ENCODE measurements around the gene DHTKD1.
"Not testable (repeated sequence)": the region's sequence is repeated elsewhere in the genome, so short reads cannot be mapped to it uniquely, and the experiment has no call there.

DHTKD1 gene

GRCh38 chr10:12063483-12063818 lies 5.3 kb upstream of the DHTKD1 start:
- Histone ChIP-seq H3K27ac (ENCODE audit: extremely low read depth, low read depth, low read length) (no peak overlapping the region), H3K36me3 (ENCODE audit: control insufficient read depth in 2 of 2, insufficient read depth in 1 of 2, low read length in 2 of 2) (no peaks in the 10 kb centered on the region), H3K4me3 (ENCODE audit: low read depth, low read length) (no peak overlapping the region), H3K4me1 (ENCODE audit: control insufficient read depth, insufficient read depth, low read length) (no peaks in the 10 kb centered on the region), H3K9me3 (ENCODE audit: control insufficient read depth, insufficient read depth, low read depth, low read length) (no peaks in the 10 kb centered on the region)
- ChIA-PET POLR2A (interaction anchor here (1.0 kb wide), 1 partner anchor 20 kb away, joined by 3 read pairs; the partner anchor contains the start of gene UPF2), CTCF (no interaction called here)
- TF ChIP-seq PATZ1 (tag by site-specific recombination; IDR thresholded peaks at IDR 0.05) = no peak
- TF ChIP-seq EGR2 (tag by site-specific recombination; IDR thresholded peaks at IDR 0.05; ENCODE audit: low read depth) = 0 out of 2 replicates have a peak, but pooled peaks have one; percentile 25

GRCh38 chr10:12067336-12067735 lies 1.4 kb upstream of the DHTKD1 start:
- CTCF ChIA-PET = interaction anchor here (0.7 kb wide), 1 partner anchor 37 kb away, joined by 3 read pairs; no protein-coding TSS in a partner anchor
- no peak overlapping the region for H3K27ac ChIP-seq (ENCODE audit: extremely low read depth, low read depth, low read length)
- POLR2A ChIA-PET = interaction anchor here (5.2 kb wide), 1 partner anchor 25 kb away, joined by 40 read pairs; the partner anchor contains the start of gene UPF2

GRCh38 chr10:12071441-12071840 lies 2.7 kb downstream of the DHTKD1 start:
- POLR2A ChIA-PET = interaction anchor here (1.0 to 1.4 kb wide), 2 partner anchors 22 to 29 kb away, joined by 3 to 5 read pairs; partner anchors contain the start of gene UPF2
- H3K4me1 ChIP-seq (ENCODE audit: control insufficient read depth, insufficient read depth, low read length) = not testable (repeated sequence)

More at GRCh38 chr10:12067336-12067735, 1.4 kb upstream of the DHTKD1 start:
- TF ChIP-seq FEZF1 (tag by site-specific recombination; IDR thresholded peaks at IDR 0.05) (no peak), ZBTB17 (tag by site-specific recombination; IDR thresholded peaks at IDR 0.05) (0 out of 2 replicates have a peak, but pooled peaks have one; percentile 14)
- Histone ChIP-seq H3K4me1 (ENCODE audit: control insufficient read depth, insufficient read depth, low read length) (no peaks in the 10 kb centered on the region), H3K4me3 (ENCODE audit: low read depth, low read length) (no peak overlapping the region), H3K9me3 (ENCODE audit: control insufficient read depth, insufficient read depth, low read depth, low read length) (no peaks in the 10 kb centered on the region), H3K36me3 (ENCODE audit: control insufficient read depth in 2 of 2, insufficient read depth in 1 of 2, low read length in 2 of 2) (peaks cover 0 to 3% of the 10 kb centered on the region in 2 experiments; a peak in 1 of 3 replicates)

GRCh38 chr10:12073526-12073925 lies 4.8 kb downstream of the DHTKD1 start:
- Histone ChIP-seq H3K27ac (ENCODE audit: extremely low read depth, low read depth, low read length) (no peak overlapping the region), H3K36me3 (ENCODE audit: control insufficient read depth in 2 of 2, insufficient read depth in 1 of 2, low read length in 2 of 2) (peaks cover 5 to 12% of the 10 kb centered on the region in 2 experiments; a peak in 2 of 3 replicates), H3K4me3 (ENCODE audit: low read depth, low read length) (no peak overlapping the region), H3K9me3 (ENCODE audit: control insufficient read depth, insufficient read depth, low read depth, low read length) (no peaks in the 10 kb centered on the region), H3K4me1 (ENCODE audit: control insufficient read depth, insufficient read depth, low read length) (no peaks in the 10 kb centered on the region)
- CTCF ChIA-PET = interaction anchor here (0.6 kb wide), 1 partner anchor 41 kb away, joined by 3 read pairs; no protein-coding TSS in a partner anchor
- POLR2A ChIA-PET = interaction anchor here (1.4 kb wide), 1 partner anchor 30 kb away, joined by 3 read pairs; no protein-coding TSS in a partner anchor
- TF ChIP-seq ZNF544 (tag by site-specific recombination; IDR thresholded peaks at IDR 0.05) (no peak), ZFP37 (tag by site-specific recombination; IDR thresholded peaks at IDR 0.05) (no peak), ZNF777 (tag by site-specific recombination; IDR thresholded peaks at IDR 0.05; ENCODE audit: borderline replicate concordance) (no peak), MZF1 (tag by site-specific recombination; IDR thresholded peaks at IDR 0.05; ENCODE audit: borderline replicate concordance) (no peak), ZNF600 (tag by site-specific recombination; IDR thresholded peaks at IDR 0.05) (no peak), ZNF239 (tag by site-specific recombination; IDR thresholded peaks at IDR 0.05) (no peak), ZNF513 (tag by site-specific recombination; IDR thresholded peaks at IDR 0.05) (no peak), ELK4 (IDR thresholded peaks at IDR 0.05; ENCODE audit: borderline replicate concordance, low read depth, low read length) (no peak), KLF8 (tag by site-specific recombination; IDR thresholded peaks at IDR 0.05) (no peak), ZNF776 (tag by site-specific recombination; IDR thresholded peaks at IDR 0.05; ENCODE audit: borderline replicate concordance) (no peak), ZNF747 (tag by site-specific recombination; IDR thresholded peaks at IDR 0.05) (no peak), ZNF391 (tag by site-specific recombination; IDR thresholded peaks at IDR 0.05; ENCODE audit: borderline replicate concordance, low read depth) (no peak), ZNF2 (tag by site-specific recombination; IDR thresholded peaks at IDR 0.05) (no peak)

More at GRCh38 chr10:12071441-12071840, 2.7 kb downstream of the DHTKD1 start:
- TF ChIP-seq ZNF121 (tag by site-specific recombination; IDR thresholded peaks at IDR 0.05) = 0 out of 2 replicates have a peak, but pooled peaks have one; percentile 19
- H3K9me3 ChIP-seq (ENCODE audit: control insufficient read depth, insufficient read depth, low read depth, low read length); H3K4me3 ChIP-seq (ENCODE audit: low read depth, low read length); H3K36me3 ChIP-seq (ENCODE audit: control insufficient read depth in 2 of 2, insufficient read depth in 1 of 2, low read length in 2 of 2); H3K27ac ChIP-seq (ENCODE audit: extremely low read depth, low read depth, low read length); CTCF ChIA-PET: not testable (repeated sequence)
